ENCODE results near the gene MIF. TPM values are rescaled to one million over a fixed set of nuclear protein-coding genes. Genes with fewer than 3 reads are reported as not detected.

MIF gene
- total RNA-seq, 1 experiment from 2014 or later = 1,068 TPM

DNA sequence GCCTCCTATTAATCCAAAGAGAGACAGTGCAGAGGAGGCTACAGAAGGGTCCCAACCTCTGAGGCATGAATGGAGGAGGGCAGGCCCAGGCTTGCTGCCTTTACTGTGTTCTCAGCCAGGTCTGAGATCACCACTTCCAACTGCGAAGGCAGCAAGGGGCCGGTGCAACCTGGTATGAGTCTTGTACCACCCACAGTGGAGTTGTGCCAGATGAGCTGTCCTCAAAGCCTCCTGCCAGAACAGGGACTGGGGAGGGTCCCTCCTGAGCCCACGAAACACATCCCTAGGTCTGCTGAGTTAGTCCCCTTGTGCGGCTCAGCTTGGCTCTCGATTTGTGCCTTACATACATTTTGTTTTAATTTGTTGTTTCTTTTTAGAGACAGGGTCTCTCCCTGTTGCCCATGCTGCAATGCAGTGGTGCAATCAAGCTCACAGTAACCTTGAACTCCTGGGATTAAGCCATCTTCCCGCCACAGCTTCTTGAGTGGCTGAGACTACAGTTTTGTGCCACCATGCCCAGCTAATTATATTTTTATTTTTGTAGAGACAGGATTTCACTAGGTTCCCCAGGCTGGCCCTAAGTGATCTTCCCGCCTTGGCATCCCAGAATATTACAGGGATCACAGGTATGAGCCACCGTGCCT is 9.3 kb downstream of the MIF start:
- Histone ChIP-seq H3K4me2 (ENCODE audit: insufficient read depth, insufficient read length, low read length) (no peak overlapping the region), H2BK15ac (ENCODE audit: low read depth, low read length) (no peak overlapping the region), H3K56ac (ENCODE audit: insufficient read length, low read depth, low read length) (no peak overlapping the region), H3K4ac (ENCODE audit: low read depth, low read length) (no peak overlapping the region), H3K79me2 (ENCODE audit: insufficient read depth, low read length) (no peaks in the 10 kb centered on the region), H2AK5ac (ENCODE audit: insufficient read length, low read length) (no peak overlapping the region), H3K27ac (ENCODE audit: insufficient read length, low read depth, low read length) (no peak overlapping the region), H3K4me1 (ENCODE audit: insufficient read depth, low read length) (no peaks in the 10 kb centered on the region), H3K23me2 (ENCODE audit: insufficient read length, low read depth, low read length, poor library complexity, severe bottlenecking) (no peaks in the 10 kb centered on the region), H3K18ac (ENCODE audit: insufficient read length, low read depth, low read length) (no peak overlapping the region), H3K23ac (ENCODE audit: insufficient read length, low read depth, low read length) (no peak overlapping the region), H4K8ac (replicated peaks; ENCODE audit: insufficient read length, low read depth, low read length) (no peak overlapping the region), H3K27me3 (ENCODE audit: insufficient read depth, low read length) (no peaks in the 10 kb centered on the region), H4K20me1 (ENCODE audit: control insufficient read depth, insufficient read depth, insufficient read length) (no peaks in the 10 kb centered on the region), H2BK20ac (ENCODE audit: low read depth, low read length, poor library complexity, severe bottlenecking) (no peak overlapping the region), H2BK12ac (ENCODE audit: insufficient read length, low read depth, low read length) (no peak overlapping the region), H4K5ac (ENCODE audit: insufficient read length, low read depth, low read length) (no peak overlapping the region), H2BK5ac (ENCODE audit: insufficient read length, low read length) (no peak overlapping the region), H3K14ac (ENCODE audit: insufficient read depth, low read length) (no peak overlapping the region), H2AFZ (ENCODE audit: low read length) (no peak overlapping the region), H2BK120ac (ENCODE audit: low read depth, low read length, poor library complexity, severe bottlenecking) (no peak overlapping the region), H4K91ac (ENCODE audit: insufficient read length, low read depth, low read length) (no peak overlapping the region), H3K9ac (ENCODE audit: extremely low read depth, insufficient read length, low read length) (no peak overlapping the region), H3T11ph (ENCODE audit: low read length) (no peak overlapping the region), H3K9me3 (ENCODE audit: control insufficient read depth, low read depth, low read length) (no peaks in the 10 kb centered on the region), H3K79me1 (ENCODE audit: insufficient read depth, low read depth, low read length, poor library complexity, severe bottlenecking) (no peaks in the 10 kb centered on the region)
- TF ChIP-seq CTCF (conservative IDR thresholded peaks at IDR 0.05) = no peak
- Mint-ChIP-seq H3K36me3 (ENCODE audit: insufficient read depth in 1 of 3, low read depth in 3 of 3) (peaks cover 21 to 30% (median 26%) of the 10 kb centered on the region in 3 experiments), H3K27ac (no peak overlapping the region), H3K9me3 (peaks cover 14 to 24% of the 10 kb centered on the region in 2 experiments), H3K4me1 (peaks cover 26 to 33% of the 10 kb centered on the region in 2 experiments), H3K4me3 (no peak overlapping the region), H3K27me3 (ENCODE audit: low read depth) (peaks cover 31% of the 10 kb centered on the region)
- no CpG with 5 or more reads among the region's 8 CpGs for WGBS (ENCODE audit: extremely low coverage, insufficient read length, low lambda C conversion rate)
- DNase-seq = no peak
